A204.1 (cell line): ENCODE data around the gene JAG2.
"Not testable (repeated sequence)": the region's sequence is repeated elsewhere in the genome, so short reads cannot be mapped to it uniquely, and the experiment has no call there.

Source experiments
- FAIRE-seq: peaks from 2 replicates; lab custom pipeline; 2012; peaks lifted over from hg19 to GRCh38; lab: Jason Lieb, UNC

JAG2 gene

GRCh38 chr14:105116451-105117256 is 51.9 kb downstream of the JAG2 start:
- no peak for FAIRE-seq

DNA sequence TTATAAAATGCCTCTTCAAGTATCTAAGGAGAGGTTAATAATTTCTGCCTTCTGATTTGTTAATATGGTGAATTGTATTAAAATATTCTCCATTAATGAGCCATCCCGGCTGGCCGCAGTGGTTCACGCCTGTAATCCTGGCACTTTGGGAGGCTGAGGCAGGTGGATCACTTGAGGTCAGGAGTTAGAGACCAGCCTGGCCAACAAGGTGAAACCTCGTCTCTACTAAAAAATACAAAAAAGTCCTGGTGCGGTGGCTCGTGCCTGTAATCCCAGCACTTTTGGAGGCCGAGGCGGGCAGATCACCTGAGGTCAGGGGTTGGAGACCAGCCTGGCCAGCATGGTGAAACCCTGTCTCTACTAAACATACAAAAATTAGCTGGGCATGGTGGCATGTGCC is 59.3 kb downstream of the JAG2 start:
- FAIRE-seq: not testable (repeated sequence)

DNA sequence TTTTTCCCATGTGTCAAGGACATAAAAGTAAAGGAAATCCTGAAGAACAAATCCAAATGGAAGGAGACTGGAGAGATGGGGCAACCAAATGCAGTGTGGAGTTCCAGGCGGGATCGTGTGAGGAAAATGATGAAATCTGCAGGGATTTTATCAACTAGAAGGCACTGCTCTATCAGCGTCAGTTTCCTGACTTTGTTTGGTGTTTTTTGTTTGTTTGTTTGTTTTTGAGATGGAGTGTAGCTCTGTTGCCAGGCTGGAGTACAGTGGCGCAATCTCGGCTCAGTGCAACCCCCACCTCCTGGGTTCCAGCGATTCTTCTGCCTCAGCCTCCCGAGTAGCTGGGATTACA is 60.1 kb downstream of the JAG2 start:
- no peak for FAIRE-seq

DNA sequence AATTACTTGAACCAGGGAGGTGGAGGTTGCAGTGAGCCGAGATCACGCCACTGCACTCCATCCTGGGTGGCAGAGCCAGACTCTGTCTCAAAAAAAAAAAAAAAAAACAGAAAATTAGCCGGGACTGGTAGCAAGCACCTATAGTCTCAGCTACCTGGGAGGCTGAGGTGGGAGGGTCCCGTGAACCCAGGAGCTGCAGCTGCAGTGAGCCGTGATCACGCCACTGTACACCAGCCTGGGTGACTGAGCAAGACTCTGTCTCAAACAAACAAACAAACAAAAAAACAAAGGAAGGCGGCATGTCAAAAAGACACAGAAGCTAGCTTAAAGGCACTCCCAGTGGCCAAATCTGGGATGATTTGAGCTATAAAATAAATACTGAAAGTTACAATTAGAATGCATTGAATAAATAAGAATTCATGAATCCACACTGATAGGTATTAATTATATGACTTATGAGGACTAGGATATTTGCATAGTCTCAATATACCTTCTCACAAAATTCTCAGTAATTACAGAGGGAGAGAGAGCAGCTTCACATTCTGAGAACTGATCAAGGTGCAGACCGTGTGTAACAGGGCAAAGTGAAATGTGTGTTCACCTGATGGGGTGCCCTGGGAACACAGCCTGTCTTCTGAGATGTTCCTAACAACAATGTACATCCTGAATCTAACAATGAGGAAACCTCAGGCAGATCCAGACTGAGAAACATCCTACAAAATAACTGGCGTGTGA is 60.6 kb downstream of the JAG2 start:
- no peak for FAIRE-seq

DNA sequence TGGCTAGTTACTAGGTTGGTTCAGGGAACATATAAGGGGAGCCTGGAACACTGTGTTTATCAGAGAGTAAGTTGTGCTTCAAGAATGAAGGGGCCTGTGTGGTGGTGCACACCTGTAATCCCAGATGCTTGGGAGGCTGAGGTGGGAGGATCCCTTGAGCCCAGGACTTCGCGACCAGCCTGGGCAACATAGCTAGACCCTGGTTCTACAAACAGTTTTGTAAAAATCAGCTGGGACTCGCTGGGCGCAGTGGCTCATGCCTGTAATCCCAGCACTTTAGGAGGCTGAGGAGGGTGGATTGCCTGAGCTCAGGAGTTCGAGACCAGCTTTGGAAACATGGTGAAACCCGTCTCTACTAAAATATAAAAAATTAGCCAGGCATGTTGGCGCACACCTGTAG is 61.2 kb downstream of the JAG2 start:
- no peak for FAIRE-seq

GRCh38 chr14:105105158-105105557 is 63.4 kb downstream of the JAG2 start:
- no peak for FAIRE-seq

GRCh38 chr14:105102893-105103292 is 65.7 kb downstream of the JAG2 start:
- no peak for FAIRE-seq

- FAIRE-seq: no peak
These were observed 66.2 kb downstream of the JAG2 start for GRCh38 chr14:105102361-105102870.

DNA sequence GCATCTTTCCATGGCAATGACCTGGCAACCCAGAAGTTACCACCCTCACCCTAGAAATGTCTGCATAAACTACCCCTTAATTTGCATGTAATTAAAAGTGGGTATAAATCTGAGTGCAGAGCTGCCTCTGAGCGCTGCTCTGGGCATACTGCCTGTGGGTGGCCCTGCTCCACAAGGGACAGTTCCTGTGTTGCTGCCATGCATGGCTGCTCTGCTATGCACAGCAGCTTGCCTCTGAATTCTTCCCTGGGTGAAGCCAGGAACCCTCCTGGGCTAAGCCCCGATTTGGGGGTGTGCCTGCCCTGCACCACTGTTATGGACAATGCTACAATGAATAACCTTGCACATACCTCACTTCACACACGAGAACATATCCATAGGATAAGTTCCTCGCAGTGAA is 67.7 kb downstream of the JAG2 start:
- no peak for FAIRE-seq

DNA sequence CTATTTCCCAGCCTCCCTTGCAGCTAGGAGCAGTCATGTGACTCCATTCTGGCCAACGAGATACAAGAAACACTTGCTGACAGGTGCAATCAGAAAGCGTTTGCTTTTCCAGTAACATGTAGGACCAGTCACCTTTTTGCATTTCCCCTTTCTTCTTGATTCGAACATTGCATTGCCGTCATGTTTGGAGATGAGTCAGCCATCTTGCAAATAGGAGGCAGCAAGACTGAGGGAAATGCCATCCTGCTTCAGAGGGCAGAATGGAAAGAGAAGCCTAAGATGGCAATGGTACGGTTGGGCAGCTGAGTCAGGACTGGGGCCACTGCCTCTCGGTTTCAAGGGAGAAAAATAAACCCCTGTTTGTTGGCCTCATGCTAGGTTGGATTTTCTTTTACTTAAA is 68.8 kb downstream of the JAG2 start:
- FAIRE-seq: no peak

- FAIRE-seq: no peak
These were observed 70.3 kb downstream of the JAG2 start for GRCh38 chr14:105098316-105098715.

- FAIRE-seq: no peak
These were observed 70.8 kb downstream of the JAG2 start for GRCh38 chr14:105097794-105098127.

DNA sequence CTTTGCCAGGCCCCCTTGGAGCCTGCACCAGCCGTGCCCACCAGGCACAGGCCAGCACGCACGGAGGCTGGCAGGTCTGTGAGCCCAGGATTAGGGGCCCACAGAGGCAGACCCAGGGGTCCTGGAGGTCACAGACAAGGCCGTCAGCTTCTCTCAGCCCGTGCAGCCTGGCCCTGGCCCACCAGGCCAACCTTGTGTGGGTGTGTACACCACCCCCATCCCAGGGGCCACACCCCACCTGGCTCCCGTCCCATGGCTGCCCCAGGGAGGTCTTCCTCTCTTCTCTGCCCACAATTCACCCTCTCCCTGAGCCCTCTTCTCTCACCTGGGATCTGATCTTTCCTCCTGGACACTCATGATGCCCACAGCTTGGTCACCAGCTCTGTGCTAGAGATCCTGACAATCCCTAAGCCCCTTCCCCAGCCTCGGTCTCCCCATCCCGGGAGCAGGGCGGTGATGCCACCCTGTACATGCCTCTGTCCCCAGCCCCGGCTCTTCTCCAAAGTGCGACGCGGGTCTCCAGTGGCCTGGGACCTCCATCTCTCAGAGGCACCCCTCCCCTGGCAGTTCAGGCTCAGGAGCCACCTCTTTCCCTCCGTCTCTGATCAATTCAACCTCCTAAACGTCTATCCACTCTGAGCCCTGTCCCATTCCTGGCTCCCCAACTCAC is 72.2 kb downstream of the JAG2 start:
- no peak for FAIRE-seq

DNA sequence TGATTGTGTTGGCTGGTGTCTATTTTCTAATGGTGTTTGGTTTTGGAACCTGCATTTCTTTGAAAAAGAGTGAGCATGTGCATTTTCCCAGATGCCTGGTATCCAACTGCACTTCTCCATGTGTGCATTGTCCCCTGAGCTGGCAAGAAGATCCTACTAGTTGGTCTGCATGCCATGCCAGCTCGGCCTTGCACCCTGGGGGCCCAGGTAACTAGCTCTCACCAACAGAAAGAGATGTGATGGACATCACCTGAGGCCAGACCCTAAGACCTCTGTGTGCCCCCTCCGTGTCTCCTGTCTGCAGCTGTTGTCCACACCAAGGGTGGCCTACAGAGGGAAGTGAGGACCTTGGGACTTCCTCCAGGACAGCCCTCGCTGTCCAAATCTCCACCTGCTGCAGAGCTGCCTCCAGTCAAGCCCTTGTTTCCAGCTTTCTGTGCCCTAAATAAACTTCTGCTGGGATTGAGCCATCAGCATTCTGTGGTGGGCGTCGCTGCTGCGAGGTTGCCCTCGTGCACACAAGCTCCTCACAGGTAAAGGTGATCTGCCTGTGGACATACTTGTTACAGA is 73.3 kb downstream of the JAG2 start:
- FAIRE-seq: no peak

- no peak for FAIRE-seq
These were observed 74.2 kb downstream of the JAG2 start for GRCh38 chr14:105094193-105094907.

DNA sequence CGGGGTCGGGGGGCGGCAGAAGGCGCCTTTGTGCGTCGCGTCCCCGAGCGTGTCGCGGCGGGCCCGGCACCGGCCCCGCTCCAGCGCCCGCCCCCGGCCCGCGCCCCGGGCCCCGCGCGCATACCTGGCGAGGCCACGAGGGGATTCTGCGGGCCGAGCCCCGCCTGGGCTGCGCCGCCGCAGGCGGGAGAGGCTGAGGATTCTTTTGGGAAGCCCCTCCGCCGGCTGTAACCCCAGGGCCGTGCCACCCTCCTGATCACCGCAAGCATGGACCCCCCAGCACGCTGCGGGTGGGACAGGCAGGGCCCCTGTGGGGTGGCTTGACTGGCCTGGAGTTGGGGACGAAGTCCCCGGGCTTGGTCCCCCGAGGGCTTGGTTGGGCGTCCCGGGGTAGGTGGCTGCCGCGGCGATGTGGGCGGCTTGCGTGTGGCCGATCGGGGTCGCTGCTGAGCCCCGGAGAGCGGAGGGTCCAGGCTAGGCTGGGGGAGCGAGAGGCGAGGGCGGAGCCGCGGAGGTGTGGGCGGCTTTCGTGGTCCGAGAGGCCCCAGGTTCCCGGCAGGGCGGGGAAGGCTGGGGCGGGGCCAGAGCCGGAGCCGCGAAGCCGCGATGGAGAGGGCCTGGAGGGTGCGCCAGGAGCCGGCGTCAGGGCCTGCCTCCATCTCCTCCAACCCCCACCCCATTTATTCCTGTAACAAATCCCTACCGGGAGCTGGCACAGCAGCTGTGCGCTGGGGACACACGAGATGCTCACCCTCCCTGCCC is 75.0 kb downstream of the JAG2 start:
- FAIRE-seq: no peak

DNA sequence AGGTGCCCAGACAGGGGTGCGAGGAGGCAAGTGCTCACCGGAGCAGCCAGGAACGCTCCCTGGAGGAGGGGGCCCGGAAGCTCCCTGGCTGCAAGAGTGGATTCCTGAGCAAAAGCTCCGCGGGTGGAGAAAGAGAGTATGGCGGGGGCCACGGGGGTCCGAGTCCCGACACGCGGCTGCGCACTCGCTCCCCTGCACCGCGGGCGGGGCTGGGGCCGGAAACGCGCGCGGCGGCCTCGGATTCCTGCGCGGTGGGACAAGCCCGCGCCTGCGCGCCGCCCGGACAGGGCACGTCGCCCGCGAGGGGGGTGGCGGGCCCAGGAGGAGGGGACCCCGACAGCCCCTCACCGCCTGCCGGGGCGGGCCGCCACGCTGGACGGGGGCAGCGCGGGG is 75.5 kb downstream of the JAG2 start:
- FAIRE-seq: no peak

- no peak for FAIRE-seq
These were observed 76.2 kb downstream of the JAG2 start for GRCh38 chr14:105092171-105093037.

GRCh38 chr14:105091517-105092170 is 76.9 kb downstream of the JAG2 start:
- FAIRE-seq: no peak

GRCh38 chr14:105091054-105091516 is 77.5 kb downstream of the JAG2 start:
- no peak for FAIRE-seq
